Measurements from ENCODE around the gene EHBP1.

EHBP1 gene

DNA sequence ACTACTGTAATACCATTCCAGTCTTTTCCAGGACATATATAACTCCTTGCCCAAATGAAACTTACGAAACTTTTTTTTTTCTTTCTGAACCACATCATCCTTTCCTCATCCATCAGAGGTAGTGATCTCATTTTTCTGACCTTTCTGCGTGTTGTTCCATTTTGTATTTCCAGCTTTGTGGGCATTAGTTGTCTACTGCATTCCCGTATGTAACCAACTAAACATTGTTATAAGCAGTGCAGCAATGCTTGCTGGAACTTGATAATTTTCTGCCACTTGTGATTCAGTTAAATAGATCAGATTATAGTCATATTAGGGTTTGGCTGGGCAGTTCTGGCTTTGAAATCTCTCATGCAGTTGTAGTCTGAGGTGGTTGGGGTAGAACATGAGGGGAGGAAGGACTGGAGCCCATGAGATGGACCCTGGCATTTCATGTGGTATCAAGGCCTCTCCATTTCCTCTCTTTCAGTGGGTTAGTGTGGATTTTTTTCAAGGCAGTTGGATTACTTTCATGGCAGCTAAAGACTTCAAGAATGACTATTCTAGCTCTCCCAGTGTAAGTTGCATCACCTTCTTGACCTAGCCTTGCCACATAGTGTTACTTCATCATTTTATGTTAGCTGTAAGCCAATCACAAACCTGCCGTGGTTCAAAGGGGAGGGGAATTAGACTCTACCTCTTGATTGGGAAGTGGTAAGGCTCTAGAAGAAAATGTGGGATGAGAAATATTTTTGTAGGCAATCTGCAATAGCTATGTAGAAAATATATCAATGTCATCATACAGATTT, 80.5 kb downstream of the EHBP1 start:
- DNase-seq: no peak

DNA sequence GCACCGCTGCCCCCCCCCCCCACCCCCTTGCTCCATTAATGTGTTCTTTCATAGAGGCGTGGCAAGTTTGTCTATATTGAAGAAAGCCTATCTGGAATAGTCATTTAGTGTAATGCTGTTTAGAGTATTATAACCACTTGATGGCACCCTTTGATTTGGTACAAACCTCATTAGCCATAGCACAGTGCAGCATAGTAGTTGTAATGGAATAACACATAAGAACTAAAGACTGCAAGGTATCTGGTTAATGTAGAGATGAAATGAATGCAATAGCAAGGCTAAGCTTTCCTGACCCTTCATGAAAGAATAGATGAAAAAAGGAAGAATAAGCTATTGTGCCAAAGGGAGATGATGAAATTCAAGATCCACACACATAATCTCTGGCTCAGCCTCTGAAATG, 81.9 kb downstream of the EHBP1 start:
- peak; percentile 74 for DNase-seq

DNA sequence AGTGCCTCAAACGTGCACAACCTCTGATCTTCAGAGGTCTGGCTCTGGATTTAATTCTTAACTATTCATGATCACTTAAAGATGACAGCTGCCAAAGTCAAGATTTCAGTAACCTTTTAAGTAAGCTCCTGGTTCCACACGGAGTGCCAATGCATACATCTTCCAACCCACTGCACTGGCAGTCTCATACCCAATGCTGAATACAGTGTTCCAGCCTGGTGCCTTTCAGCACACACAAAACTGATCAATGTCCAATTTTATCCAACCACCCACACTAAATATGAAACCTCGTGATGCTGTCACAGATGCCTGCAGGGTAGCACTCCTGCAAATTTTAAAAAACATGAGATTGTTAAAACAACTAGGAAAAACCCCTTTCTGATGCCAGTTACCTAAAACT, 84.0 kb downstream of the EHBP1 start:
- no peak for DNase-seq

DNA sequence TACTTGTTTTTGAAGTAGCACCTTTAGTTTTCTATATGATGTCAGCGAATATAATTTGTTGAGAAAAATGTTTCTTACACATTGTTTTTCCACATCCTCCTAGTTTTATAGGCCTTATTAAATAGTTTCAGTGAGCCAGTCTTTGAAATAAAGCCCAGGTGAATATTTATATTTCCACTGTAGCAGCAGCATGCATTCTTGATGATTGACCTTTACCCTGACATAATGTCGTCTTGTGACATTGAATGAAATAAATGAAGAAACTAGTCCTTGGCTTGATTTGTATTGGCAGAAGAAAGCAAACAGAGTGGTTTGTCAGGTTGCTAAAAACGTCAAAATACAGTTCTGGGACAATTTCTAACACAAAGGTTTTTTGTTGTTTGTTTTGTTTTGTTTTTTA, 84.4 kb downstream of the EHBP1 start:
- DNase-seq: no peak

DNA sequence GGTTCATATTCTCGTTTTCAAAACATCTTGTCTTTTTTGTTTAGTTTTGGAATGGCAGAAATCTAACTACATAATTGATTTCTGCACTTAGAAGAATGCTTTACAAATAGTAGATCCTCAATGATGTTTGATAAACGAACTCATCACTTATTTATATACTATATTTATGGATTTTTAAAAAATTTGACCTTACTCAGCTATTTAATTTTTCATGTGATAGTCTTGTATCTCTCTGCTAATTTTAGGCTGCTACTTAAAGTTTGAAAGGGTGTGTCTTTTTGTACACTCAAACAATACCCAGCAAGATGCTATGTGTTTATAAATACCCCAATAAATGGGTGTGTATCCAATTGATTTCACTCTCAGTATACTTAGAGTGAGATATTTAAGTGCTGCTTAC, 86.9 kb downstream of the EHBP1 start:
- no peak for DNase-seq

DNA sequence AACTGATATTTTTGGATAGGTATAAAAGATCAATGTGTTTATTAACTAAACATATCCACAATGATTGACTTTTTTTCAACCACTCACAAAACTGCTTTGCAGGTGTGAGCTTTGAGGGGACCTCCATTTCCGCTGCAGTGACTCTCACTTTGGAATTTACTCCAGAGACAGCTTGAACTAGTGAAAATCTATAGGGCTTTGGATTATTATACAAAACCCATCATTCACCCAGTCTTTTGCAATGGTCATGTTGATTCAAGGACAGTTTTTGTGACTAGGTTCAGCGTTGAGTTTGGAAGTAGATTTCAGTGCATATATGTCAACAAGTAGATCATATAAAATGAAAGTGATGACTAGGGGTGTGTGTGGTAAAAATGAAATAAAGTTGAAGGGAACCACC, 87.7 kb downstream of the EHBP1 start:
- DNase-seq: no peak

DNA sequence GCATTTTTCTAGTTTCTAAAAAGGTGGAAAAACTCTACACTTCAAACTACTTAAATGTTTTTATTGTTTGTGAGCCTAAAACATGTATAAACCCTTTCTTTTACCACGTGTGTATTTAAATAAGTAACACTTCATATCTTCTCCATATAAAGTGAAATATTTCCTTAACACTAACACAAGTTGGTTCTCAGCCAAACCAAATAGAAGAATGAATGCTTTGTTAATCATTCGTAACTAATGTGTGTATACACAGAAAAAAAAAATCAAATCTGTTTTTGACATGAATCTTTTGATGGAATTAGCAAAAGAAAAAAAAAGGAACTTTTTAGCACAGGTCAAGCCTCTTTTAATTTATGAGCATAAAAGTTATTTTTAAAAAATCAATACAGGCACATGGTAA, 89.3 kb downstream of the EHBP1 start:
- DNase-seq: no peak

DNA sequence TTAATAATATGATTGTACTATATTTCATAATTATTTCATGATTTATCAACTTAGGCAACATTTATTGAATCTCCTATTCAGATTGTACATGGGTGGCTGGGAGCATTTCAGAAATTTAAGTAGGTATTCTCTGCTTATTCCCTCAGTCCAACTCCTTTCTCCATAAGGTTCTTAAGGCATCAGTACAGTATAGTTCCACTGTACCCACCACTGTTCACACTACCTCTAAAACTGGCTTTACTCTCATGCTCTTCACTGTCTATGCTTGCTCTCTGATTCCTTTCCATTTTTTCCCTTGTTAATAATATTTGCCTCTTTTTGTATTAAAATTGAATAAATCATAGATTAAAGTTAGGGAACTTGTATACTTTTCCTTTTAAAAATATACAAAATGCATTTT, 89.8 kb downstream of the EHBP1 start:
- no peak for DNase-seq

DNA sequence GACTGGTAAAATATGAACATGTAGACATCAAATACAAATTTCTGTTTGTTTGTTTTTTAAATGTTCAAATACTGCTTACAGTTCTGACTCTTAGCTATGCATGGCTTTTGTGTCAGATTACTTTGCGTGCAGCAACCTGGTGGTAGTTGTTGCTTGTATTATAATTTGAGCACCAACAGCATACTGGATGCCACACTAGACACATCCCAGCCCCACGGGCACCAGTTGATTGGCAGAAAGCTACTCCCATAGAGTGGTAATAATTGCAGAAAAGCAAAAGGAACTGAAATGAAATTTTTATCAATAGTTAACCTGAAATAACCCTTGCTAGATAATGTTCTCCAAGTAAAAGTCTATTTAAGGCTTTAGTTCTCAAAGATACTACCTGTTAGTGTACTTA, 91.6 kb downstream of the EHBP1 start:
- DNase-seq: no peak

DNA sequence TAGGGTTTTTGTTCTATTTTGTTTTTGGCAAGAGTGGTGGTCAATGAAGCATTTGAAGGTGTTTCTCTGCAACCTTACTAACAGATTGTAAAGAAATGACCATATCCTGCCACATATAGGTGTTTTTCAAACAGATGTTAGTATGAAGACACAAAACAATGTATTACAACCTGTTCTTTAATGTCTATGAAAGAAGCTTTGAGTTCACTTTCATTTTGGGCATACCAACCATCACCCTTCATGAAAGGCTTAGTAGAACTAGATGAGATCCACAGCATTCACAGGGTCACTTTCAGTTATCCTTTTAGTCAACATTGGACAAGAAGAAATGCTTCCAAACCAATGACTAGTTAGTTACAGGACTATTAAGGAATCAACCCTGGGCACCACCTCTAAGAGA, 95.1 kb downstream of the EHBP1 start:
- DNase-seq: no peak

DNA sequence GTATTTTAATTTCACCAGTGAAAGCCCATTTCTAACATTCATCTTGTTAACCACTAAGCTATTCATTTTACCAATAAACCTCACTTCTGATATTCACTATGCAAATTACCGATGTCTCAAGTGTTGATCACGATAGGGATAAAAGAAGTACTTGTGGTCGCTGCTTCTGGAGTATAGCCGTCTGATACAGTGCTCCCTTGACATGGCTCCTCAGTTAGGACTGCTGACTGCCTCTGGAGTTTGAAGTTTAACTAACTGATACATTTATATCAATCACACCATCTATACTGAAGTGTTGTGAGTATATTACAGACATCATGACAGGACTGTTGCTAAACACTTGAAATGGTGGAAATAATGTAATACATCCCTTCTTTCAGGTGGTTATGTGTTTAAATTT, 95.6 kb downstream of the EHBP1 start:
- DNase-seq: no peak

DNA sequence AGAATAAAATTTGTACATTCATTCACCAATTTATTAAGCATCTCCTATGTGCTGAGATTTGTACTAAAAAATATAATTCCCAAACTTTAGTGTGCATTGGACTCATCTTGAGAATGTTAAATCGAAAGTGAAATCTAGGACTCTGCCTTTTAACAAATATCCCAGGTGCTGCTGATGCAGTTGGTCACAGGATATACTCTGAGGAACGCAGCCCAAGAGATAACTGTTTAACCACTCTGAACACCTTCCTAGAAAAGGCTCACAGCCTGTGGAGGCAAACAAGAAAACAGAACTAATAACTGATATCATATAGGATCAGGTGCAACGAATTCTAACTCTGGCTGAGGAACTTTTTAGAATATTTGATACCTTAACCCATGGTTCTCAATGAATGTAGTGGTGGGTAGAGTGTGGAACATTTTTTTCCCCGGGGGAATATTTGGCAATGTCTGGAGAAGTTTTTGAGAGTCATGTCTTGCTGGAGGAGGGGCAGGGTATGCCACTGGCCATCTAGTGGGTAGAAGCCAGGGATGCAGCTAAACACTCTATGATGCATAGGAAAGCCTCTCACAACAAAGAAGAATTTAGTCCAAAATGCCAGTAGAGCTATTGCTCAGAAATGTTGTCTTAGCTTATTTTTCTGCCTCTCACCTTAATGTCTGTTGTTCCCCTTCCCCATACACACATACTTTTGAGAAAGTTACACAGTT, 96.5 kb downstream of the EHBP1 start:
- no peak for DNase-seq

DNA sequence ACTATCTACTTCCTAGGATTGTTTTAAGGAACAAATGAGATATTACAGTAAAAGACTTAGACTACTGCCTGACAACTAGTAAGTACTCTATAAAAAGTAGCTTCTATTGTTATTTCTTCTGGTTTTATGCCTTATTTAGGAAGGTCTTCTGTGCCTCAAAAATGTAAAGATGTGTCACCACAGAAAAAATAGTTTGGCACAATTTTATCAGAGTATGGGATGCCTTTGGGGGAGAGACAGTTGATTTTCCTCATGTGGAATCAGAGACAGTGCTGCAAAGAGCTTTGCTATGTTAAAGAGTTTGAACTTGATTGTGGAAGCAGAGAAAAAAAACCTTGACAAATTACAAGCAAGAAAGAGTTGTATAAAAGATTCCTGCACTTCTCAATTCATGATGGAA, 98.4 kb downstream of the EHBP1 start:
- DNase-seq: no peak

DNA sequence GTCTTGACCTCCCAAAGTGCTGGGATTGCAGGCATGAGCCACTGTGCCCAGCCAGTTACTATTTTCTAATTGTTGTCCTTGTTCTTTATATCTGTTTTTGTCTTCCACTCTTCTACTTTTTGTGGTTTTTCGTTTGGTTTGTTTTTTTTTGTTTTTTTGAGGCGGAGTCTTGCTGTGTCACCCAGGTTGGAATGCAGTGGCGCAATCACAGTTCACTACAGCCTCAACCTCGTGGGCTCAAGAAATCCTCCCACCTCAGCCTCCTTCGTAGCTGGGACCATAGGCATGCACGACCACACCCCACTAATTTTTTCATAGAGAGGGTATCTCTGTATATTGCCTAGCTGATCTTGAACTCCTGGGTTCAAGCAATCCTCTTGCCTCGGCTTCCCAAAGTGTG, 100.7 kb downstream of the EHBP1 start:
- DNase-seq: no peak

DNA sequence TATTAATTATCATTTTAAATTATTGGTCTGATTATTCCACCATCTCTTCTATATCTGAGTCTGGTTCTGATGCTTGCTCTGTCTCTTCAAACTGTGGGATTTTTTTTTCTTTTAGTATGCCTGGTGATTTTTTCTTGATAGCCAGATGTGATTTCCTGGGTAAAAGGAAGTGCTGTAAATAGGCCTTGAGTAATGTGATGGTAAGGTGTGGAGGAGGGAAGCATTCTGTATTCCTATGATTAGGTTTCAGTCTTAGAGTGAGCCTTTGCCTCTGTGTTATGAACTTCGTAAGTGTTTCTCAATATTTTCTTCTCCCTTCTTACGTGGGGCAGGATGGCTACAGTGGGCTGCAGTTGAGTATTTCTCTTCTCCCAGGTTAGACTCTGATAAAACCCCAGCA, 103.0 kb downstream of the EHBP1 start:
- DNase-seq: no peak

DNA sequence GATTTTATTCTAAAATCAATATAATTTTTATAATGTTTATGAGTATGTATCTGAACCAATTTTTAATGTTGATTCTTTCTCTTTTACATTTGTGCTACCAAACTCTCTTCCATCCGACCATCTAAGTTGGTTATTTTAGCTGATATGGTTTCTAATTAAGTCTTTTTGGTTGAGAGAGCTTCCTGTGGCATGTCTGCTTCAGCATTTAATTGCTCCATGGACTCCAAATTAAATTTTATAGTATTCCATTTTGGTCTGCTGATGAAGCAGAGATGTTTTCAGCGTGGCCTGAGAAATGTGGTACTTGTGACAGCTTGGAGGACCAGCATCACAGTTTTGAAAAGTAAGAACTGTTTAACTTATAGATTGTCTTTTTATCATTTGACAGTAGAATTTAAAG, 105.6 kb downstream of the EHBP1 start:
- no peak for DNase-seq

DNA sequence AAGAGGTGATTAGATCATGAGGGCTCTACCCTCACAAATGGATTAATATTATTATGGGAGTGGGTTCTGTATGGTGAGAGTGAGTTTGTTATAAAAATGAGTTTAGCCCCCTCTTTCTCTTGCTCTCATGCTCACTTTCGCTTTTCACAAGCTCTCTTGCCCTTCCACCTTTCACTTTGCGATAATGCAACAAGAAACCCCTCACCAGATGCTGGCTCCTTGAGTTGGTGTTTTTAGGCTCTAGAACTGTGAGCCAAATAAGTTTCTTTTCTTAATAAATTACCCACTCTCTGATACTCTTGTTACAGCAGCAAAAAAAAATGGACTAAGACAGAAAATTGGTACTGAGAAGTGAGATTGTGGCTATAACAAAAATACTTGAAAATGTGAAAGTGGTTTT, 106.5 kb downstream of the EHBP1 start:
- DNase-seq: no peak

DNA sequence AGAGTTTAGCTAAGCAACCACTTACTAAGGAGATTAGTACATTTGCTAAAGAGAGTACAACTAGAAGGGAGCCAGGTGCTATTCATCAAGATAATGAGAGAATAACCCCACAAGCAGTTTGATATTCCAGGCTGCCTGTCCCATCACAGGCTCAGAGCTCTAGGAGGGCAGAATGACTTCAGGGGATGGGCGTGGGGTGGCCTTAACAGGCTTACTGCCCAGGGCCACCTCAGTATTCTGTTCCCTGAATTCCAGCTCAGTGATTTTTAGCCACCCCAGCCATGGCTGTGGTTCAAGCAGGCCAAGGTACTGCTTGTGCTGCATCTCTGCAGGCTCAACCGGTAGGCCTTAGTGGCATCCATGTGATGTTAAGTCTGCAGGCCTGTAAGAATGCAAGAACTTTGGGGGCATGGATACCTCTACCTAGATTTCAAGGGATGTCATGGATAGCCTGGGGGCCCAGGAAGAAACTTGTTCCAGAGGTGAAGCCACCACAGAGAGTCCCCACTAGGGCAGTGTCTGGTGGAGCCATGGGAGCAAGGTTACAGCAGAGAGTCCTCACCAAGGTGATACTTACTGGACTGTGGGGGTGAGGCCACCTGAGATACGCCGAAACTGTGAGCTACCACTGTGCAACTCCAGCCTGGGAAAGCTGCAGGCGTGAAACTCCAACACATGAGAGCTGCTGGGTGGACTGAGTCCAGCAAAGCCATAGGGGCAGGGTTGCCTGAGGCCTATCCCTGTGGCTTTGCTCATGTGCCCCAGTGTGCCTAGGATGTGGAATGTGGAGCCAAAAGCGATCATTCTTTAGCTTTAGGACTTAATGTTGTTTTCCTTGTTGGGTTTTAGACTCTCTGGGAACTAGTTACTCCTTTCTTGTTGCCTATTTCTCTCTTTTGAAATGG, 107.7 kb downstream of the EHBP1 start:
- no peak for DNase-seq

DNA sequence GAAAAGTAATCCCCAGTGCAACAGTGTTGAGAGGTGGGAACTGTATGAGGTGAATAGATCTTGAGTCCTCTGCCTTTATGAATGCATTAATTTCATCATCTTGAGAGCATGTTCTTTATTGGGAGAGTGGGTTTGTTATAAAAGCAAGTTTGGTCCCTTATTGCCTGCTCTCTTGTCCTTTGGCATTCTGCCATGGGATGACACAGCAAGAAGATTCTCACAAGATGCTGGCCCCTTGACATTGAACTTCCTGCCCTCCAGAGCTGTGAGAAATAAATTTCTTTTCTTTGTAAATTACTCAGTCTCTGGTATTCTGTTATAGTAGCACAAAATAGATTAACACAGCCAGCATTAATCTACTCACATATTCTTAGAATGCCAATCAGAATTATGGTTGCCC, 108.6 kb downstream of the EHBP1 start:
- no peak for DNase-seq

DNA sequence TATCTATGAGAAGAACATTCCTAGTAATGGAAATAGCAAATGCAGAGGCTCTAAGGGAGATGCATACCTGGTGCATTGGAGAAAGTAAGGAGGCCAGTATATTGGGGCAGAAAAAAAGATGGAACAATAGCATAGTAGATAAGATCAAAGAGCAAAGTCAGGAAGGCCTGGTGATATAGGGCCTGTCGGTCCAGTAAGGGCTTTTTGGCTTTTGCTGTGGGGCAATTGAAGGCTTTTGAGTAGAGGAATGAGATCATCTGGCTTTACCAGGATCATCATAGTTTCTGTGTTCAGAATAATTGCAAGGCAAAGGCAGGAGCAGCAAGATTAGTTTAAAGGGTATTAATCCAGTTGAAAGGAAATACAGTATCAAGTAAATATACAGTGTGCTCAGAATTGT, 111.8 kb downstream of the EHBP1 start:
- no peak for DNase-seq

DNA sequence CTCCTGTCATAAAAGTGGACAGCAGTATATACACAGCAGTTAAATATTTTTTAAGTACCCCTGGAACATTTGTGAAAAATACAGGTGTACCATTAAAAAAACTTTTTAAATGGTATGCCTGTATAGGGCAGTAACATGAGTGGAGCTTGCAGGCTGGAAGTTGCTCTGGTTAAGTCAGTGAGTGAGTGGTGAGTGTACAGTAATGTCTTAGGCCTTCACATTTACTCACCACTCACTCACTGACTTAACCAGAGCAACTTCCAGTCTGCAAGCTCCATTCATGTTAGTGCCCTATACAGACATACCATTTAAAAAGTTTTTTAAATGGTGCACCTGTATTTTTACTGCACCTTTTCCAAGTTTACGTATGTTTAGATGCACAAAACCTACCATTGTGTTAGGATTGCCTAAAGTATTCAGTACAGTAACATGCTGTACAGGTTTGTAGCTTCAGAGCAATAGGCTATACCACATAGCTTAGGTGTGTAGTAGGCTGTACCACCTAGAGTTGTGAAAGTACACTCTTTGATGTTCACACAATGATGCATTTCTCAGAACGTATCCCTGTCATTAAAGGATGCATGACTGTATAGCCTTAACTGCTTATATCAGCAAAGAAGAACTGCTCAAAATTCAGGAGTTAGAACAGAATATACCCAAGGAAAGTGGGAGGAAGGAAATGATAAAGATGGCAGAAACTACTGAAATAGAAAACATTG, 112.6 kb downstream of the EHBP1 start:
- no peak for DNase-seq

DNA sequence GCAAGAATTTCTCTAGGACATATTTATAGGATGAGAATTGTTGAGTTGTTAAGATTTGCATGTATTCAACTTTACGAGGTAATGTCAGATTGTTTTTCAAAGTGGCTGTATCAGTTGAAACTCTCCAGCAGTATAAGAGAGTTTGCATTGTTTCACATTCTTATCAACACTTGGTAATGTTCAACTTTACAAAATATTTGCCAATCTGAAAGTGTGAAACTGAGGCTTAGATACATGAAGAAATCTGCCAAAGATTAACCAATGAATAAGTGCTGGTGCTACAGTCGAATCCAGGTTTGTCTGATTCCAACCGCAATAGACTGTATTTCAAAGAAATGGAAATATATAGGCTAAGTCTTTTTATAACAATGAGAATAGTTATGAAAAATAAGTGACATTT, 117.0 kb downstream of the EHBP1 start:
- no peak for DNase-seq

DNA sequence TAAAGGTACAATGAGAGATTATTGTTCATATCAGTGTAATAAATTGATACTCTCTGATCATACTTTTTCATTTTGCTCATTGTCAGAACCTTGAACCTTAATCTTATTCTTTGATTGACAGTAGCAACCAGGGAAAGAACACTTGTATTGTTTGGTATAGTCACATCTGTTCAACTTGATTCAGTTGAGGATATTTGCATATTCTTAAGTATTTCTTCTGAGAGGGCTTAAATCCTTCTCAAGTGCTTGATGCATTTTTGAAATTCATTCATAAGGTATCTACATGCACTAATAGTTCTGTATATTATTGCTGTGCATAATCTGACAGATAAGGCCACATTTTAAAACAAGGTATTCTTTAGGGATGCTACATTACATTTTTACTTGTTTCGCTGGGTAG, 118.9 kb downstream of the EHBP1 start:
- DNase-seq: no peak
